Activated naive CD4-positive, alpha-beta T cell treated with anti-CD3 and anti-CD28 coated beads, Interleukin-2, amount 50 U/mL, for 16 hours (primary cell): ENCODE results near the gene GPRC5B.

ENCODE experiments used
- DNase-seq: peaks from one replicate; pipeline ENCODE4 v3.0.0-alpha.2; 2020

GPRC5B gene

GRCh38 chr16:19809121-19809635 is 75.5 kb downstream of the GPRC5B start:
- DNase-seq = no peak

- no peak for DNase-seq
Measured at GRCh38 chr16:19808061-19808641, 76.5 kb downstream of the GPRC5B start.
